Stomach (tissue), 4 donors: Measurements from ENCODE around the gene REXO1.

Experiments used
- CTCF ChIP-seq, 7 experiments: fragments of 450-650 bp in 4 of 7; fragments of 200-600 bp in 3 of 7; sonication (generic) in 3 of 7; IDR thresholded peaks; one replicate each; pipeline ENCODE4 v1.5.1; 2016 to 2019; ENCODE audit warnings: antibody characterized with exemption in 7 of 7, control low read depth in 2 of 7, mild to moderate bottlenecking in 1 of 7
- POLR2A ChIP-seq, 4 donors: fragments of 450-650 bp; IDR thresholded peaks; one replicate each; pipeline ENCODE4 v1.6.1; 2016; ENCODE audit warnings: antibody characterized with exemption in 4 of 4, control low read depth in 2 of 4, mild to moderate bottlenecking in 1 of 4, moderate library complexity in 1 of 4
- POLR2AphosphoS5 ChIP-seq, 3 donors: sonication (generic); formaldehyde crosslinking; IDR thresholded peaks; one replicate each; pipeline ENCODE4 v1.6.1; 2016; ENCODE audit warnings: antibody characterized with exemption in 3 of 3

- TF ChIP-seq CTCF (IDR thresholded peaks at IDR 0.05) (no peak), POLR2A (IDR thresholded peaks at IDR 0.05) (no peak), POLR2AphosphoS5 (IDR thresholded peaks at IDR 0.05) (no peak)
These were observed 34.8 kb upstream of the REXO1 start for GRCh38 chr19:1882786-1883692.
